Esophagus muscularis mucosa (tissue), 4 donors: ENCODE data around the gene SART1. TPM values are rescaled to one million over a fixed set of nuclear protein-coding genes. Genes with fewer than 3 reads are reported as not detected.

Experiments used
- DNase-seq: peaks from one replicate; pipeline ENCODE4 v3.0.0-alpha.2; 2017; ENCODE audit errors: extremely low spot score
- H3K27ac ChIP-seq, 4 donors: fragments of 200-600 bp; sonication (generic); replicated peaks in 1 of 4; 1 replicate in 3 of 4; 2 replicates in 1 of 4; pipeline ENCODE4 v1.5.1; 2016 to 2019; ENCODE audit warnings: mild to moderate bottlenecking in 1 of 4
- H3K27me3 ChIP-seq, 4 donors: fragments of 200-600 bp; sonication (generic); one replicate each; pipeline versions ENCODE4 v1.5.1 to v1.6.0; 2016 to 2019
- H3K36me3 ChIP-seq, 4 donors: fragments of 200-600 bp; sonication (generic); one replicate each; pipeline ENCODE4 v1.5.1; 2016 to 2019
- H3K4me1 ChIP-seq, 4 donors: fragments of 200-600 bp; sonication (generic); one replicate each; pipeline ENCODE4 v1.5.1; 2016 to 2019
- H3K4me3 ChIP-seq, 4 donors: fragments of 200-600 bp; sonication (generic); 1 replicate in 2 of 4; 2 replicates in 2 of 4; pipeline ENCODE4 v1.5.1; 2016 to 2019; ENCODE audit warnings: mild to moderate bottlenecking in 4 of 4, moderate library complexity in 1 of 4
- H3K9me3 ChIP-seq, 4 donors: fragments of 200-600 bp; sonication (generic); 1 replicate in 3 of 4; 2 replicates in 1 of 4; pipeline ENCODE4 v1.5.1; 2016 to 2019
- EP300 ChIP-seq: sonication (generic); formaldehyde crosslinking; IDR thresholded peaks from one replicate; pipeline ENCODE4 v1.6.1; 2017; ENCODE audit warnings: antibody characterized with exemption
- POLR2A ChIP-seq: fragments of 450-650 bp; IDR thresholded peaks from one replicate; pipeline ENCODE4 v1.6.1; 2017; ENCODE audit warnings: antibody characterized with exemption, moderate library complexity, mild to moderate bottlenecking, low read depth
- POLR2AphosphoS5 ChIP-seq, 2 donors: sonication (generic); formaldehyde crosslinking; IDR thresholded peaks; one replicate each; pipeline ENCODE4 v1.6.1; 2017; ENCODE audit warnings: antibody characterized with exemption in 2 of 2
- WGBS: methylation state at CpG from one replicate; pipeline ENCODE4 v1.1.5; 2018; 5-methylcytosine and 5-hydroxymethylcytosine counted together
- intact Hi-C: fragments of 100-400 bp; cut with DNase I; formaldehyde crosslinking; loops from one replicate; pipeline ENCODE4 v1.15.1; 2023
- total RNA-seq, 4 donors: library from RNA; depleted of rRNA; stranded (reverse); fragments of >200 nt; gene quantifications; one replicate each; pipeline versions ENCODE4 v1.1.0 to v1.2.1, GENCODE V29; 2016
- TF ChIP-seq, protein P1 (sequence below), 3 experiments: fragments of 200-600 bp in 2 of 3; fragments of 450-650 bp in 1 of 3; sonication (generic) in 2 of 3; IDR thresholded peaks; one replicate each; pipeline ENCODE4 v1.5.1; 2017 to 2019; ENCODE audit warnings: antibody characterized with exemption in 3 of 3, mild to moderate bottlenecking in 2 of 3, moderate library complexity in 1 of 3

Gene SART1
- total RNA-seq, 4 donors from 2014 or later, result 47.8 to 65.0 (median 58.7) TPM

DNA sequence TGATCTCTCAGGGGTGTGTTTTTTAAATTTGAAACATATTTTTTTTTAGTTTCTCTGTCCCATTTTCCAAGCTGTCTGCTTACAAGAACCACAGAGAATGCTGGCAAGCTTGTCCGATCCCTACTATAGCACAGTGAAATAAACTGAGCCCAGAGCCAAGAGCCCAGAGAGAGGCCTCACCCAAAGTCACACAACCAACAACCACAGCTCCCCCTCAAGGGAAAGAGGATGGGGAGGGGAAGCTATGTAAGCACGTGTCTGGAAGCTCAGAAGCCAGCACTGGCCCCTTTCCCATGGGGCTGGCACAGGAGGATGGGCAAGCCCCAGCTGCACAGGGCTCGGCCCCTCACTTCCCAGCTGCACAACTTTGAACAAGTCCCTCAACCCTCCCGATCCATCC, 3.2 kb upstream of the SART1 start:
- H3K4me3 ChIP-seq, result no peak overlapping the region
- intact Hi-C loops, result loop anchor here (5.0 kb wide), 1 partner anchor 36 kb away; no protein-coding TSS in a partner anchor
- TF ChIP-seq, protein P1, sequence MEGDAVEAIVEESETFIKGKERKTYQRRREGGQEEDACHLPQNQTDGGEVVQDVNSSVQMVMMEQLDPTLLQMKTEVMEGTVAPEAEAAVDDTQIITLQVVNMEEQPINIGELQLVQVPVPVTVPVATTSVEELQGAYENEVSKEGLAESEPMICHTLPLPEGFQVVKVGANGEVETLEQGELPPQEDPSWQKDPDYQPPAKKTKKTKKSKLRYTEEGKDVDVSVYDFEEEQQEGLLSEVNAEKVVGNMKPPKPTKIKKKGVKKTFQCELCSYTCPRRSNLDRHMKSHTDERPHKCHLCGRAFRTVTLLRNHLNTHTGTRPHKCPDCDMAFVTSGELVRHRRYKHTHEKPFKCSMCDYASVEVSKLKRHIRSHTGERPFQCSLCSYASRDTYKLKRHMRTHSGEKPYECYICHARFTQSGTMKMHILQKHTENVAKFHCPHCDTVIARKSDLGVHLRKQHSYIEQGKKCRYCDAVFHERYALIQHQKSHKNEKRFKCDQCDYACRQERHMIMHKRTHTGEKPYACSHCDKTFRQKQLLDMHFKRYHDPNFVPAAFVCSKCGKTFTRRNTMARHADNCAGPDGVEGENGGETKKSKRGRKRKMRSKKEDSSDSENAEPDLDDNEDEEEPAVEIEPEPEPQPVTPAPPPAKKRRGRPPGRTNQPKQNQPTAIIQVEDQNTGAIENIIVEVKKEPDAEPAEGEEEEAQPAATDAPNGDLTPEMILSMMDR (IDR thresholded peaks at IDR 0.05), result no peak
- no peak for TF ChIP-seq POLR2A
- no peak for TF ChIP-seq EP300
- no peak for TF ChIP-seq POLR2AphosphoS5 (IDR thresholded peaks at IDR 0.05)
- H3K27me3 ChIP-seq, result peaks cover 0 to 43% (median 4%) of the 10 kb centered on the region in 4 donors
- DNase-seq, result no peak
- no peaks in the 10 kb centered on the region for H3K36me3 ChIP-seq
- H3K9me3 ChIP-seq, result no peaks in the 10 kb centered on the region
- 62% methylated on average over 4 of the region's 4 CpGs for WGBS
- peaks cover 15 to 21% (median 20%) of the 10 kb centered on the region in 4 donors for H3K4me1 ChIP-seq
- H3K27ac ChIP-seq, result no peak overlapping the region

DNA sequence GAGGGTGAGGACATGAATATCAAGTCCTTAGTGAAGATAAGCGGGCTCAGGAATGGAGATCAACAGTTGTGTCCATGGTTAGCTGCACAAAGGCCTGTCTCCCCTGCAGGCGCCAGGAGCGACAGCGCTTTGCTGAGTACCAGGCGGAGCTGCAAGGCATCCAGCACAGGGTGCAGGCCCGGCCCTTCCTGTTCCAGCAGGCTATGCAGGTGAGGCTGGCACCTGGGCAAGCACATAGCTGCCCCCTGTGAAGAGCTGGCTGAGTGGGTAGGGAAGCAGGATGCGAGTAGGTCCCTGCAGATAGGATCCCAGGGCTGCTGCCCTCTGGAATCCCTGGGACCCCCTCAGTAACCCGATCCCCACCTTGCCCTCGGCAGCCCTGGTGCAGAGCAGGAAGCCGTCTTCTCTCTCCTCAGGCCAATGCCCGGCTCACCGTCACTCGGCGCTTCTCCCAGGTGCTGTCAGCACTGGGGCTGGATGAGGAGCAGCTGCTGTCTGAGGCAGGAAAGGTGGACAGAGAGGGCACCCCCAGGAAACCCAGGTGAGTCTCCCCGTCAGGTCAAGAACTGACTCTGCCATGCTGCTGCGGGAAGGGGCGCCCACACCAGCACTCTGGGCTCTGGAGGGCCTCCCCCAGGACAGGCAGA, 2.6 kb upstream of the SART1 start:
- peaks cover 0 to 38% (median 4%) of the 10 kb centered on the region in 4 donors for H3K27me3 ChIP-seq
- DNase-seq, result no peak
- peaks cover 21 to 27% (median 26%) of the 10 kb centered on the region in 4 donors for H3K4me1 ChIP-seq
- H3K9me3 ChIP-seq, result no peaks in the 10 kb centered on the region
- no peak overlapping the region for H3K27ac ChIP-seq
- intact Hi-C loops, result loop anchor here (5.0 kb wide), 1 partner anchor 37 kb away; no protein-coding TSS in a partner anchor
- no peak for TF ChIP-seq POLR2AphosphoS5 (IDR thresholded peaks at IDR 0.05)
- no peak overlapping the region for H3K4me3 ChIP-seq
- peaks cover 0 to 5% (median 2%) of the 10 kb centered on the region in 4 donors for H3K36me3 ChIP-seq
- 76% methylated on average over 7 of the region's 17 CpGs for WGBS

DNA sequence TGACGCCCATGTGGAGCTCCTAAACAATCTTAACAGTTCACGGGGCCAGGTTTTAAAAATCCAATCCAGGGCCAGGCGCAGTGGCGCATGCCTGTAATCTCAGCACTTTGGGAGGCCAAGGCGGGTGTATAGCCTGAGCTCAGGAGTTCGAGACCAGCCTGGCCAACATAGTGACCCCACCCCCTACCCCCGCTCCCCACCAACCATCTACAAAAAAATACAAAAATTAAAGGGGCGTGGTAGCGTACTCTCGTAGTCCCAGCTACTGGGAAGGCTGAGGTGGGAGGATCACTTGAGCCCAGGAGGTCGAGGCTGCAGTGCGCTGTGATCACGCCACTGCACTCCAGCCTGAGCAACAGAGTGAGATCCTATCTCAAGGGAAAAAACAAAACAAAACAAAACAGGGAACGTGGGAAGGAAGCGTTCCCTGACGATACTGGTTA, 689 bp upstream of the SART1 start:
- intact Hi-C loops, result loop anchor here (1.0 to 5.0 kb wide), 2 partner anchors 41 to 73 kb away; partner anchors contain the start of genes BANF1, EIF1AD and FIBP
- Histone ChIP-seq H3K36me3 (peaks cover 17 to 25% (median 21%) of the 10 kb centered on the region in 4 donors), H3K27ac (peak overlapping the region; percentile 84 to 92 (median 91)), H3K9me3 (no peaks in the 10 kb centered on the region), H3K4me1 (peaks cover 23 to 34% (median 32%) of the 10 kb centered on the region in 4 donors), H3K27me3 (peaks cover 0 to 19% (median 0%) of the 10 kb centered on the region in 4 donors), H3K4me3 (peak overlapping the region; percentile 92 to 99 (median 96))
- WGBS, result 46% methylated on average over 13 of the region's 16 CpGs
- no peak for DNase-seq
- no peak for TF ChIP-seq POLR2AphosphoS5 (IDR thresholded peaks at IDR 0.05)
- TF ChIP-seq, protein P1 (IDR thresholded peaks at IDR 0.05), result no peak
- TF ChIP-seq EP300, result no peak
- no peak for TF ChIP-seq POLR2A

DNA sequence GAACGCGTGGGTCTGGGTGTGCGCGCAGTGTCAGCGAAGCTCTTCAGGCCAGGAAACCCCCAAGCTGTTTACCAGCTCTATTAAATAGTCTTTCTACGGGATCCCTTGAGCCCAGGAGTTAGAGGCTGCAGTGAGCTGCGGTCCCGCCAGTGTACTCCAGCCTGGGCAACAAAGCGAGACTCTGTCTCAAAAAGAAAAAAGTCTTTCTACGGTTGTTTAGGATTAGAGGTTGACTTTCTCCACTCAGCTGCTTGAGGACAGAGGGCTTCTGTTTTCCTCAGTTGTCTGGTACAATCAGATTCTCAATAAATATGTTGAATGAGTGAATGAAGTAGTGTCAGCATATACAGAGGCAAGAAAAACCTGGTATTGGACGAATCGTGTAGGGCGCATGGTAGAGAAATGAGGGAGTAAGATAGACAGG, 619 bp downstream of the SART1 start:
- intact Hi-C loops, result loop anchor here (5.0 kb wide), 1 partner anchor 40 kb away; the partner anchor contains the start of genes BANF1 and EIF1AD
- H3K27ac ChIP-seq, result peak overlapping the region; percentile 84 to 92 (median 91)

DNA sequence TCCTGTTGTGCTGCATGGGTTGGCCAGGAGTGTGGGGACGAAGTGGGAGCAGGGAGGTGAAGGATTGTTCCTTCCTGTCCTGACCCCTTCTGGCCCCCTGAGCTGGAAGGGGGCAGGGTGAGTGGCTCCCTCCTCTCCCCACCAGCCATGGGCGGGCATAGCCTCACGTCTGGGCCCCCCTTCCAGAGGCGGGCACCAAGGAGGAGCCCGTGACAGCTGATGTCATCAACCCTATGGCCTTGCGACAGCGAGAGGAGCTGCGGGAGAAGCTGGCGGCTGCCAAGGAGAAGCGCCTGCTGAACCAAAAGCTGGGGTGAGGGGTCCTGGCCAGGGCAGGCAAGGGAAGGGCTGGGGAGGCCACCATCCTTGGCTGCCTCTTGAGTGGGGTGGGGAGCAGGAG, 3.4 kb downstream of the SART1 start:
- intact Hi-C loops, result loop anchor here (5.0 kb wide), 1 partner anchor 37 kb away; the partner anchor contains the start of genes BANF1 and EIF1AD
- WGBS, result 71% methylated on average over 9 of the region's 10 CpGs
- Histone ChIP-seq H3K27me3 (no peaks in the 10 kb centered on the region), H3K4me3 (no peak overlapping the region), H3K36me3 (peaks cover 58 to 65% (median 61%) of the 10 kb centered on the region in 4 donors), H3K9me3 (no peaks in the 10 kb centered on the region), H3K27ac (no peak overlapping the region), H3K4me1 (peaks cover 23 to 34% (median 32%) of the 10 kb centered on the region in 4 donors)
- DNase-seq, result no peak
- TF ChIP-seq, protein P1 (IDR thresholded peaks at IDR 0.05), result no peak
- TF ChIP-seq POLR2A (no peak), EP300 (no peak), POLR2AphosphoS5 (IDR thresholded peaks at IDR 0.05) (no peak)

More for the DNA sequence above, 619 bp downstream of the SART1 start:
- Histone ChIP-seq H3K4me3 (peak overlapping the region; percentile 92 to 99 (median 96)), H3K36me3 (peaks cover 30 to 38% (median 34%) of the 10 kb centered on the region in 4 donors), H3K9me3 (no peaks in the 10 kb centered on the region), H3K27me3 (peaks cover 0 to 6% (median 0%) of the 10 kb centered on the region in 4 donors), H3K4me1 (peaks cover 23 to 34% (median 32%) of the 10 kb centered on the region in 4 donors)
- TF ChIP-seq POLR2AphosphoS5 (IDR thresholded peaks at IDR 0.05) (no peak), POLR2A (no peak), EP300 (no peak)
- TF ChIP-seq, protein P1 (IDR thresholded peaks at IDR 0.05), result no peak
- no peak for DNase-seq
- 5% methylated on average over 13 of the region's 13 CpGs for WGBS
